ENCODE data around the gene LRRC74B.

GRCh38 chr22:21025266-21025665 is 20.5 kb upstream of the LRRC74B start:
- TF ChIP-seq CTCF (IDR thresholded peaks at IDR 0.05) = no peak
- no peak for TF ChIP-seq POLR2A (IDR thresholded peaks at IDR 0.05)
